ENCODE measurements around the gene SMIM45.
A peak's percentile ranks its signal among the peaks of the same experiment; 100 is the strongest.

SMIM45 gene

DNA sequence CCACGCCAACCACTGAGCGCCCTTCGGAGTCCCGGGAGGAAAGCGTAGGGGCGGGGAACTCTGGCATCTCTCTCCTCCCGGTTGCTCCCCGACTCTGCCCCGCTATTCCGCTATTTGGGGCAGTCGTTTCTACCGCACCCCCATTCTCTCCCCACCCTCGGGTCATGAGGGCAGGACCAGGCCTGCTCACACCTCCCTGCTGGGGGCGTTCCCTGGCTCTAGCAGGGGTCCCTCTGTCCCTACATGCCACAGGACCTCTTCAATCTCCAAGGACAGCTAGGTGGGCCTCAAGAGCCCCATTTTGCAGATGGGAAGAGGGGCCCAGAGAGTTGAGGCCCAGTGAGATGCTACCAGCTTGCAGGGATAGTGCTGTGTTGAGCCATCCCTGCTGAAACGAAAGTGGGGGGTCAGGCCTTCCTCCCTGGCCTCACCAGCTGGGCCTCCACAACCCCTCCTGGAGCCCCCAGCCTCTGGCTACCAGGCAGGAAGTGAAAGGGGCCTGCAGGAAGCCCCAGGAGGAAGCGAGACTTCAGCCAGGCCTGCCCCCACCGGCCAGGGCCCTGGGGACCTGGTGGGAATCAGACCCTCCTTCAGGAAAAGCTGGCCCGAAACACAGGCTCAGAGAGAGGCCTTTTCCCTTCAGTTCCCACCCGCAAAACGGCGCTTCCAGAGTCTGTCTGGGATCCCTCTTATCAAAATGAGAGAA, 31.5 kb upstream of the SMIM45 start:
- DNase-seq (ENCODE audit: low spot score): no peak
- no peaks in the 10 kb centered on the region for H3K27me3 ChIP-seq (replicated peaks; ENCODE audit: insufficient read depth)
- H3K36me3 ChIP-seq: no peaks in the 10 kb centered on the region
- no peak for TF ChIP-seq POLR2AphosphoS5 (IDR thresholded peaks at IDR 0.05)
- no peak for TF ChIP-seq POLR2A (IDR thresholded peaks at IDR 0.05)
- 63% methylated on average over 21 of the region's 21 CpGs for WGBS
- H3K4me1 ChIP-seq (replicated peaks): no peaks in the 10 kb centered on the region
- H3K4me3 ChIP-seq: peak overlapping the region; percentile 37 to 39
- intact Hi-C loops (cut with DNase I): no loop called here
- H3K9me3 ChIP-seq: no peaks in the 10 kb centered on the region
- H3K27ac ChIP-seq: no peak overlapping the region

DNA sequence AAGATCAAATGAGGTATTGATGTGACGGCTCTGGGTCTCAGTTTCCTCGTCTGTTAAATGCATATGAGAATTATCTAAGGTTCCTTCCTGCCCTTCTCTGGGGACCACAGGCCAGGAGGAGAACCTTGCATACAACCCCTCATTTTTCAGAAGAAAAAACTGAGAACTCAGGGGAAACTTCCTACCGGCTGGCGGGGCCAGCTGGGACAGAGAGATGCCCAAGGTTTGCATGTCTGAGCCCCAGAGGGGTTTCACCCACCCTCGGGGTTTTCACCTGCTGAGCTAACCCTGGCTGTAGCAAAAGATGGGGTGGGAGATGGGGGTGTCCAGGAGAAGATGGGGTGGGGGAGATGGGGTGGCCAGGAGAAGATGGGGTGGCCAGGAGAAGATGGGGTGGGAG, 29.6 kb upstream of the SMIM45 start:
- Histone ChIP-seq H3K9me3 (no peaks in the 10 kb centered on the region), H3K27ac (no peak overlapping the region), H3K27me3 (replicated peaks; ENCODE audit: insufficient read depth) (no peaks in the 10 kb centered on the region), H3K4me1 (replicated peaks) (peaks cover 4% of the 10 kb centered on the region), H3K4me3 (no peak overlapping the region), H3K36me3 (no peaks in the 10 kb centered on the region)
- TF ChIP-seq POLR2AphosphoS5 (IDR thresholded peaks at IDR 0.05): no peak
- no peak for TF ChIP-seq POLR2A (IDR thresholded peaks at IDR 0.05)
- TF ChIP-seq, protein P1, sequence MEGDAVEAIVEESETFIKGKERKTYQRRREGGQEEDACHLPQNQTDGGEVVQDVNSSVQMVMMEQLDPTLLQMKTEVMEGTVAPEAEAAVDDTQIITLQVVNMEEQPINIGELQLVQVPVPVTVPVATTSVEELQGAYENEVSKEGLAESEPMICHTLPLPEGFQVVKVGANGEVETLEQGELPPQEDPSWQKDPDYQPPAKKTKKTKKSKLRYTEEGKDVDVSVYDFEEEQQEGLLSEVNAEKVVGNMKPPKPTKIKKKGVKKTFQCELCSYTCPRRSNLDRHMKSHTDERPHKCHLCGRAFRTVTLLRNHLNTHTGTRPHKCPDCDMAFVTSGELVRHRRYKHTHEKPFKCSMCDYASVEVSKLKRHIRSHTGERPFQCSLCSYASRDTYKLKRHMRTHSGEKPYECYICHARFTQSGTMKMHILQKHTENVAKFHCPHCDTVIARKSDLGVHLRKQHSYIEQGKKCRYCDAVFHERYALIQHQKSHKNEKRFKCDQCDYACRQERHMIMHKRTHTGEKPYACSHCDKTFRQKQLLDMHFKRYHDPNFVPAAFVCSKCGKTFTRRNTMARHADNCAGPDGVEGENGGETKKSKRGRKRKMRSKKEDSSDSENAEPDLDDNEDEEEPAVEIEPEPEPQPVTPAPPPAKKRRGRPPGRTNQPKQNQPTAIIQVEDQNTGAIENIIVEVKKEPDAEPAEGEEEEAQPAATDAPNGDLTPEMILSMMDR (IDR thresholded peaks at IDR 0.05): no peak
- intact Hi-C loops (cut with DNase I): no loop called here
- no peak for DNase-seq (ENCODE audit: low spot score)
- 95% methylated on average over 5 of the region's 5 CpGs for WGBS

DNA sequence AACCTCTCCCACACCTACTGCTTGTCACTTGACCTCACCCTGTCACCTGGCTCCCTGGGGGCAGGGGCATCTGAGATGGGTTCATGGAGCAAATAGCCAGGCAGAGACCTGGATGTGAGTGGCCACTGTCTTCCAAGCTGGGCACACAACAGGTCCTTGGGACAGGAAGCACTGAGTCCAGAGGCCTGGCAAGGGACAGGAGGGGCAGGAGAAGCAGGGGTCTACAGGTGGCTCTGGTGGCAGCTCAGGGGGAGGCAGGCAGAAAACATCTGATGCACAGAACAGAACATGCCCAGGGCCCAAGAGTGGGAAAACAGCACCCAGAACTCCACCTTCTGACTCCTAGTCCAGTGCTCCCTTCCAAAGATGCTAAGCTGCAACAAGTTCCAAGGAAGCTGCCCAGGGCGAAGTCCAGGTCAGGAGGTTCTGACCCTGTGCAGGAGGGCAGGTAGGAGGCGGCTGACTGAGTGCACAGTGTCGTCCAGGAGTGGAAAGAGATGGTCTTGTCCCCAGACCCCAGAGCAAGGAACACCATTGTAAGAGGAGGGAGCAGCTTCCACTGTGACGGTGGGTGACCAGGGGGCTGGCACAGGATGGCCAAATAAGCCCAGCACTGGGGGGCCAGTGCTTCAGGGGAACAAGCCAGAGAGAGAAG, 28.9 kb upstream of the SMIM45 start:
- Histone ChIP-seq H3K36me3 (no peaks in the 10 kb centered on the region), H3K27ac (no peak overlapping the region), H3K9me3 (no peaks in the 10 kb centered on the region), H3K4me1 (replicated peaks) (peaks cover 4% of the 10 kb centered on the region), H3K27me3 (replicated peaks; ENCODE audit: insufficient read depth) (no peaks in the 10 kb centered on the region), H3K4me3 (no peak overlapping the region)
- TF ChIP-seq, protein P1 (IDR thresholded peaks at IDR 0.05): no peak
- TF ChIP-seq POLR2A (IDR thresholded peaks at IDR 0.05) (no peak), POLR2AphosphoS5 (IDR thresholded peaks at IDR 0.05) (no peak)
- intact Hi-C loops (cut with DNase I): no loop called here
- 97% methylated on average over 4 of the region's 4 CpGs for WGBS
- no peak for DNase-seq (ENCODE audit: low spot score)

GRCh38 chr22:41923595-41924276, 28.2 kb upstream of the SMIM45 start:
- Histone ChIP-seq H3K4me3 (no peak overlapping the region), H3K36me3 (no peaks in the 10 kb centered on the region), H3K27me3 (replicated peaks; ENCODE audit: insufficient read depth) (no peaks in the 10 kb centered on the region), H3K4me1 (replicated peaks) (peaks cover 4% of the 10 kb centered on the region), H3K27ac (no peak overlapping the region), H3K9me3 (no peaks in the 10 kb centered on the region)
- TF ChIP-seq, protein P1 (IDR thresholded peaks at IDR 0.05): no peak
- no peak for TF ChIP-seq POLR2AphosphoS5 (IDR thresholded peaks at IDR 0.05)
- TF ChIP-seq POLR2A (IDR thresholded peaks at IDR 0.05): no peak
- intact Hi-C loops (cut with DNase I): no loop called here
- DNase-seq (ENCODE audit: low spot score): no peak
- WGBS: 92% methylated on average over 14 of the region's 14 CpGs

DNA sequence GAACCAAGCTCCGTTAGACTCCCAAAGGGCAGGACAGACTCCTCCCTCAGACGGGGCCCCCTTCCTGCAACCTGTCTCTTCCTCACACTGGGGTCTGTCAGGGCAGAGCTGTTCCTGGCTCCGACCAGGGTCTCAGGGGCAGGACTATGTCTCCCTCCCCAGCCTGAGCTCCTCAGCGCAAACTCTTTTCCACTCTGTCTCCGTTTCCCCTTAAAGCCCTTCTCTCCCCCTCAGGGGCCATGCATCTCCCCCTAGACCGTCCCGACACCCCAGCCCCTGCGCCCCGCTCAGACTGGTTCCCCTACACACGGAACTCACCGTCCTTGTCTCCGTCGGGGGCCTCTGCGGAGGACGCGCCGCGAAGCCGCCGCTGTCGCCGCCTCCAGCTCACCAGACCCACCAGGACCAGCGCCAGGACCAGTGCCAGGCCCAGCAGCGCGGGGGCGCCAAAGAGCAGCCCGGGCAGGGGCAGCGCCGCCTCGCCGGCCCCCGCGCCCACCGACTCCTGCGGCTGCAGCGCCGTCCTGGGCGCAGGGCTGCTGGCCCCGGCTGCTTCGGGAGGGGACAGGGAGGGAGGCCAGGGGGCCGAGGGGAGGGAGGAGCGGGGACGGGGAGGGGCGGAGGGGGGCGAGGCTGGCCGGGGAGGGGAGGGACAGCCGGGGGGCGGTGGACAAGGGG, 26.0 kb upstream of the SMIM45 start:
- 9% methylated on average over 34 of the region's 48 CpGs for WGBS
- H3K27me3 ChIP-seq (replicated peaks; ENCODE audit: insufficient read depth): no peaks in the 10 kb centered on the region
- no peaks in the 10 kb centered on the region for H3K9me3 ChIP-seq
- intact Hi-C loops (cut with DNase I): no loop called here
- DNase-seq (ENCODE audit: low spot score): peak; percentile 43
- TF ChIP-seq, protein P1 (IDR thresholded peaks at IDR 0.05): peak in 3 of 4 experiments; percentile 37 to 80 (median 61)
- TF ChIP-seq POLR2A (IDR thresholded peaks at IDR 0.05): no peak
- H3K4me1 ChIP-seq (replicated peaks): peaks cover 4% of the 10 kb centered on the region
- no peaks in the 10 kb centered on the region for H3K36me3 ChIP-seq
- peak overlapping the region; percentile 29 to 36 for H3K4me3 ChIP-seq
- no peak overlapping the region for H3K27ac ChIP-seq

Data from prostate gland (tissue), 2 donors.